Tibial nerve (tissue), 4 donors: ENCODE data around the gene ANAPC16.
A peak's percentile ranks its signal among the peaks of the same experiment; 100 is the strongest.

Experiments used
- EP300 ChIP-seq, 2 donors: sonication (generic); formaldehyde crosslinking; IDR thresholded peaks; one replicate each; pipeline ENCODE4 v1.6.1; 2017; ENCODE audit warnings: antibody characterized with exemption in 2 of 2, mild to moderate bottlenecking in 1 of 2
- POLR2A ChIP-seq, 2 donors: fragments of 450-650 bp; IDR thresholded peaks; one replicate each; pipeline ENCODE4 v1.6.1; 2017; ENCODE audit warnings: antibody characterized with exemption in 2 of 2, mild to moderate bottlenecking in 2 of 2, moderate library complexity in 2 of 2
- TF ChIP-seq, protein P1 (sequence below), 5 experiments: fragments of 200-600 bp in 3 of 5; fragments of 450-650 bp in 2 of 5; sonication (generic) in 3 of 5; IDR thresholded peaks; one replicate each; pipeline ENCODE4 v1.5.1; 2016 to 2019; ENCODE audit warnings: antibody characterized with exemption in 5 of 5, mild to moderate bottlenecking in 3 of 5, moderate library complexity in 2 of 5

- TF ChIP-seq, protein P1, sequence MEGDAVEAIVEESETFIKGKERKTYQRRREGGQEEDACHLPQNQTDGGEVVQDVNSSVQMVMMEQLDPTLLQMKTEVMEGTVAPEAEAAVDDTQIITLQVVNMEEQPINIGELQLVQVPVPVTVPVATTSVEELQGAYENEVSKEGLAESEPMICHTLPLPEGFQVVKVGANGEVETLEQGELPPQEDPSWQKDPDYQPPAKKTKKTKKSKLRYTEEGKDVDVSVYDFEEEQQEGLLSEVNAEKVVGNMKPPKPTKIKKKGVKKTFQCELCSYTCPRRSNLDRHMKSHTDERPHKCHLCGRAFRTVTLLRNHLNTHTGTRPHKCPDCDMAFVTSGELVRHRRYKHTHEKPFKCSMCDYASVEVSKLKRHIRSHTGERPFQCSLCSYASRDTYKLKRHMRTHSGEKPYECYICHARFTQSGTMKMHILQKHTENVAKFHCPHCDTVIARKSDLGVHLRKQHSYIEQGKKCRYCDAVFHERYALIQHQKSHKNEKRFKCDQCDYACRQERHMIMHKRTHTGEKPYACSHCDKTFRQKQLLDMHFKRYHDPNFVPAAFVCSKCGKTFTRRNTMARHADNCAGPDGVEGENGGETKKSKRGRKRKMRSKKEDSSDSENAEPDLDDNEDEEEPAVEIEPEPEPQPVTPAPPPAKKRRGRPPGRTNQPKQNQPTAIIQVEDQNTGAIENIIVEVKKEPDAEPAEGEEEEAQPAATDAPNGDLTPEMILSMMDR (IDR thresholded peaks at IDR 0.05): peak in 4 of 5 experiments; percentile 13 to 57 (median 28)
- no peak for TF ChIP-seq POLR2A (IDR thresholded peaks at IDR 0.05)
- peak; percentile 90 to 99 for TF ChIP-seq EP300 (IDR thresholded peaks at IDR 0.05)
Measured at GRCh38 chr10:72243822-72244437, 28.1 kb downstream of the ANAPC16 start.
